ENCODE measurements around the gene HAND1.

Gene HAND1

GRCh38 chr5:154460172-154460571 is 17.9 kb downstream of the HAND1 start:
- Mint-ChIP-seq H3K9me3 (no peaks in the 10 kb centered on the region), H3K27me3 (no peaks in the 10 kb centered on the region), H3K27ac (no peak overlapping the region), H3K36me3 (peaks cover 9% of the 10 kb centered on the region), H3K4me1 (no peaks in the 10 kb centered on the region), H3K4me3 (no peak overlapping the region)

- H3K36me3 Mint-ChIP-seq: peaks cover 12% of the 10 kb centered on the region
- no peak overlapping the region for H3K4me3 Mint-ChIP-seq
- no peak overlapping the region for H3K27ac Mint-ChIP-seq
Measured at GRCh38 chr5:154459015-154459414, 19.0 kb downstream of the HAND1 start.

GRCh38 chr5:154456540-154456939 is 21.5 kb downstream of the HAND1 start:
- no peaks in the 10 kb centered on the region for H3K4me1 Mint-ChIP-seq
- peaks cover 19% of the 10 kb centered on the region for H3K36me3 Mint-ChIP-seq
- no peaks in the 10 kb centered on the region for H3K27me3 Mint-ChIP-seq
- no peak overlapping the region for H3K4me3 Mint-ChIP-seq
- H3K27ac Mint-ChIP-seq: no peak overlapping the region
- no peaks in the 10 kb centered on the region for H3K9me3 Mint-ChIP-seq

More at GRCh38 chr5:154459015-154459414, 19.0 kb downstream of the HAND1 start:
- H3K27me3 Mint-ChIP-seq: no peaks in the 10 kb centered on the region
- no peaks in the 10 kb centered on the region for H3K9me3 Mint-ChIP-seq
- H3K4me1 Mint-ChIP-seq: no peaks in the 10 kb centered on the region

- Mint-ChIP-seq H3K4me1 (peaks cover 3% of the 10 kb centered on the region), H3K36me3 (peaks cover 19% of the 10 kb centered on the region), H3K27me3 (no peaks in the 10 kb centered on the region), H3K27ac (no peak overlapping the region), H3K9me3 (no peaks in the 10 kb centered on the region), H3K4me3 (no peak overlapping the region)
Measured at GRCh38 chr5:154455585-154455984, 22.4 kb downstream of the HAND1 start.

- no peaks in the 10 kb centered on the region for H3K27me3 Mint-ChIP-seq
- no peaks in the 10 kb centered on the region for H3K9me3 Mint-ChIP-seq
- H3K36me3 Mint-ChIP-seq: peaks cover 9% of the 10 kb centered on the region
- H3K4me3 Mint-ChIP-seq: no peak overlapping the region
- no peak overlapping the region for H3K27ac Mint-ChIP-seq
- H3K4me1 Mint-ChIP-seq: peaks cover 34% of the 10 kb centered on the region
Measured at GRCh38 chr5:154451957-154452356, 26.1 kb downstream of the HAND1 start.

- Mint-ChIP-seq H3K27ac (no peak overlapping the region), H3K27me3 (no peaks in the 10 kb centered on the region), H3K4me1 (peaks cover 45% of the 10 kb centered on the region), H3K4me3 (no peak overlapping the region), H3K9me3 (no peaks in the 10 kb centered on the region), H3K36me3 (peaks cover 11% of the 10 kb centered on the region)
Measured at GRCh38 chr5:154449786-154450185, 28.2 kb downstream of the HAND1 start.

GRCh38 chr5:154447089-154447725 is 30.8 kb downstream of the HAND1 start:
- peaks cover 9% of the 10 kb centered on the region for H3K36me3 Mint-ChIP-seq
- peaks cover 56% of the 10 kb centered on the region for H3K4me1 Mint-ChIP-seq

GRCh38 chr5:154446195-154447088 is 31.6 kb downstream of the HAND1 start:
- H3K4me1 Mint-ChIP-seq: peaks cover 64% of the 10 kb centered on the region
- no peaks in the 10 kb centered on the region for H3K9me3 Mint-ChIP-seq
- peaks cover 14% of the 10 kb centered on the region for H3K36me3 Mint-ChIP-seq
- H3K27ac Mint-ChIP-seq: peak overlapping the region; percentile 72
- peak overlapping the region; percentile 92 for H3K4me3 Mint-ChIP-seq
- no peaks in the 10 kb centered on the region for H3K27me3 Mint-ChIP-seq

More at GRCh38 chr5:154447089-154447725, 30.8 kb downstream of the HAND1 start:
- Mint-ChIP-seq H3K9me3 (no peaks in the 10 kb centered on the region), H3K27me3 (no peaks in the 10 kb centered on the region), H3K4me3 (peak overlapping the region; percentile 92), H3K27ac (peak overlapping the region; percentile 72)

GRCh38 chr5:154445422-154446194 is 32.4 kb downstream of the HAND1 start, which contains the start of gene SAP30L:
Gene SAP30L, plus strand, starts transcription at chr5:154445997. Its CDS starts 608 bp downstream, at chr5:154446605.
- Mint-ChIP-seq H3K4me3 (peak within 1 kb of the TSS; percentile 100), H3K4me1 (peaks cover 61% of the 10 kb centered on the region), H3K9me3 (no peaks in the 10 kb centered on the region), H3K36me3 (peaks cover 16% of the 10 kb centered on the region), H3K27me3 (no peaks in the 10 kb centered on the region), H3K27ac (peak within 1 kb of the TSS; percentile 98)

GRCh38 chr5:154444556-154445421 is 33.2 kb downstream of the HAND1 start:
- Mint-ChIP-seq H3K27ac (peak overlapping the region; percentile 98), H3K36me3 (peaks cover 17% of the 10 kb centered on the region), H3K4me1 (peaks cover 53% of the 10 kb centered on the region), H3K27me3 (no peaks in the 10 kb centered on the region), H3K4me3 (peak overlapping the region; percentile 100), H3K9me3 (no peaks in the 10 kb centered on the region)

GRCh38 chr5:154442801-154443200 is 35.2 kb downstream of the HAND1 start:
- no peaks in the 10 kb centered on the region for H3K9me3 Mint-ChIP-seq
- H3K27me3 Mint-ChIP-seq: no peaks in the 10 kb centered on the region
- peaks cover 20% of the 10 kb centered on the region for H3K36me3 Mint-ChIP-seq

GRCh38 chr5:154440540-154440939 is 37.5 kb downstream of the HAND1 start:
- no peak overlapping the region for H3K4me3 Mint-ChIP-seq
- no peaks in the 10 kb centered on the region for H3K9me3 Mint-ChIP-seq
- H3K27me3 Mint-ChIP-seq: no peaks in the 10 kb centered on the region
- H3K36me3 Mint-ChIP-seq: peaks cover 31% of the 10 kb centered on the region
- no peak overlapping the region for H3K27ac Mint-ChIP-seq
- peaks cover 25% of the 10 kb centered on the region for H3K4me1 Mint-ChIP-seq

More at GRCh38 chr5:154442801-154443200, 35.2 kb downstream of the HAND1 start:
- Mint-ChIP-seq H3K4me3 (no peak overlapping the region), H3K27ac (no peak overlapping the region), H3K4me1 (peaks cover 37% of the 10 kb centered on the region)

GRCh38 chr5:154437281-154437965 is 40.6 kb downstream of the HAND1 start:
- no peak overlapping the region for H3K4me3 Mint-ChIP-seq
- no peaks in the 10 kb centered on the region for H3K9me3 Mint-ChIP-seq
- peaks cover 29% of the 10 kb centered on the region for H3K36me3 Mint-ChIP-seq
- H3K27me3 Mint-ChIP-seq: no peaks in the 10 kb centered on the region
- no peak overlapping the region for H3K27ac Mint-ChIP-seq
- H3K4me1 Mint-ChIP-seq: peaks cover 10% of the 10 kb centered on the region

GRCh38 chr5:154435226-154435625 is 42.8 kb downstream of the HAND1 start:
- Mint-ChIP-seq H3K36me3 (peaks cover 17% of the 10 kb centered on the region), H3K9me3 (no peaks in the 10 kb centered on the region), H3K4me1 (peaks cover 4% of the 10 kb centered on the region), H3K27me3 (no peaks in the 10 kb centered on the region), H3K4me3 (no peak overlapping the region), H3K27ac (no peak overlapping the region)
